HEK293 (cell line): ENCODE measurements around the gene DUSP10.

ENCODE experiments used
- CTCF ChIA-PET: fragments of 350-600 bp; formaldehyde crosslinking; extraction: SDS; loops from one replicate; lab custom pipeline; 2021; ENCODE audit warnings: antibody characterized with exemption; lab: Yijun Ruan, JAX
- POLR2A ChIA-PET: fragments of 300-600 bp; formaldehyde crosslinking; extraction: SDS; loops from one replicate; lab custom pipeline; 2020; ENCODE audit warnings: antibody characterized with exemption, inconsistent platforms; lab: Yijun Ruan, JAX
- H3K27ac ChIP-seq: fragments of 200-500 bp; sonication (Bioruptor generic); 2 replicates; pipeline ENCODE4 v1.5.1; 2014; ENCODE audit warnings: low read depth, low read length, control low read depth, inconsistent platforms; ENCODE audit errors: extremely low read depth
- H3K36me3 ChIP-seq, 2 experiments: fragments of 200-500 bp in 1 of 2; sonication (Bioruptor generic) in 1 of 2; 1 replicate in 1 of 2; 2 replicates in 1 of 2; pipeline ENCODE4 v1.5.1; 2014 to 2017; ENCODE audit warnings: inconsistent platforms in 2 of 2, low read length in 2 of 2; ENCODE audit not compliant: control insufficient read depth in 2 of 2, insufficient read depth in 1 of 2
- H3K4me1 ChIP-seq: fragments of 200-500 bp; sonication (Bioruptor generic); 2 replicates; pipeline ENCODE4 v1.5.1; 2014; ENCODE audit warnings: mild to moderate bottlenecking, low read length, inconsistent platforms; ENCODE audit not compliant: control insufficient read depth, insufficient read depth
- H3K4me3 ChIP-seq: 2 replicates; pipeline ENCODE4 v1.5.1; 2011; ENCODE audit warnings: low read depth, mild to moderate bottlenecking, control low read depth, low read length, moderate library complexity
- H3K9me3 ChIP-seq: fragments of 200-500 bp; sonication (Bioruptor generic); 2 replicates; pipeline ENCODE4 v1.5.1; 2014; ENCODE audit warnings: low read depth, low read length, inconsistent platforms; ENCODE audit not compliant: control insufficient read depth, insufficient read depth
- BCL11B ChIP-seq: fragments of 450-650 bp; formaldehyde crosslinking; IDR thresholded peaks from 2 replicates; pipeline ENCODE4 v1.5.1; 2016; ENCODE audit warnings: low read depth, missing biosample characterization, missing genetic modification characterization
- EGR2 ChIP-seq: fragments of 450-650 bp; formaldehyde crosslinking; IDR thresholded peaks from 2 replicates; pipeline ENCODE4 v1.5.1; 2016; ENCODE audit warnings: low read depth, missing biosample characterization, missing genetic modification characterization
- GFI1B ChIP-seq: fragments of 450-650 bp; formaldehyde crosslinking; IDR thresholded peaks from 2 replicates; pipeline ENCODE4 v1.5.1; 2016; ENCODE audit warnings: missing biosample characterization, missing genetic modification characterization
- GLIS2 ChIP-seq: fragments of 450-650 bp; formaldehyde crosslinking; IDR thresholded peaks from 2 replicates; pipeline ENCODE4 v1.5.1; 2016; ENCODE audit warnings: missing biosample characterization, missing genetic modification characterization
- HOXD13 ChIP-seq: sonication (generic); formaldehyde crosslinking; IDR thresholded peaks from 2 replicates; pipeline ENCODE4 v1.8.0; 2022; ENCODE audit warnings: missing genetic modification reagents, borderline replicate concordance
- KLF8 ChIP-seq: fragments of 450-650 bp; formaldehyde crosslinking; IDR thresholded peaks from 2 replicates; pipeline ENCODE4 v1.5.1; 2016; ENCODE audit warnings: missing biosample characterization, missing genetic modification characterization
- TCF7L2 ChIP-seq: IDR thresholded peaks from 2 replicates; pipeline ENCODE4 v1.6.1; 2011; ENCODE audit warnings: low read depth, mild to moderate bottlenecking, inconsistent platforms, low read length, moderate library complexity, borderline replicate concordance
- ZNF202 ChIP-seq: fragments of 450-650 bp; formaldehyde crosslinking; IDR thresholded peaks from 2 replicates; pipeline ENCODE4 v1.5.1; 2016; ENCODE audit warnings: missing biosample characterization, missing genetic modification characterization, borderline replicate concordance
- ZNF24 ChIP-seq: fragments of 450-650 bp; formaldehyde crosslinking; IDR thresholded peaks from 2 replicates; pipeline ENCODE4 v1.5.1; 2016; ENCODE audit warnings: missing biosample characterization, missing genetic modification characterization
- ZNF624 ChIP-seq: fragments of 450-650 bp; formaldehyde crosslinking; IDR thresholded peaks from 2 replicates; pipeline ENCODE4 v1.5.1; 2017; ENCODE audit warnings: missing biosample characterization, missing genetic modification characterization
- TF ChIP-seq, protein P1 (sequence below): fragments of 450-650 bp; formaldehyde crosslinking; IDR thresholded peaks from 2 replicates; pipeline ENCODE4 v1.5.1; 2016; ENCODE audit warnings: missing biosample characterization, missing genetic modification characterization
- TF ChIP-seq, protein P2 (sequence below): fragments of 450-650 bp; formaldehyde crosslinking; IDR thresholded peaks from 2 replicates; pipeline ENCODE4 v1.5.1; 2016; ENCODE audit warnings: missing biosample characterization, missing genetic modification characterization, borderline replicate concordance
- TF ChIP-seq, protein P3 (sequence below): fragments of 450-650 bp; formaldehyde crosslinking; IDR thresholded peaks from 2 replicates; pipeline ENCODE4 v1.5.1; 2016; ENCODE audit warnings: missing biosample characterization, missing genetic modification characterization
- TF ChIP-seq, protein P4 (sequence below): fragments of 450-650 bp; formaldehyde crosslinking; IDR thresholded peaks from 2 replicates; pipeline ENCODE4 v1.5.1; 2016; ENCODE audit warnings: missing biosample characterization, missing genetic modification characterization
- TF ChIP-seq, protein P5 (sequence below): fragments of 450-650 bp; formaldehyde crosslinking; IDR thresholded peaks from 2 replicates; pipeline ENCODE4 v1.5.0; 2017; ENCODE audit warnings: missing biosample characterization, missing genetic modification characterization, borderline replicate concordance
- TF ChIP-seq, protein P6 (sequence below): fragments of 450-650 bp; formaldehyde crosslinking; IDR thresholded peaks from 2 replicates; pipeline ENCODE4 v1.5.1; 2016; ENCODE audit warnings: missing biosample characterization, missing genetic modification characterization, borderline replicate concordance
- TF ChIP-seq, protein P7 (sequence below): fragments of 450-650 bp; IDR thresholded peaks from 2 replicates; pipeline ENCODE4 v1.5.1; 2018; ENCODE audit warnings: missing biosample characterization, mild to moderate bottlenecking, missing genetic modification characterization
- TF ChIP-seq, protein P8 (sequence below): fragments of 450-650 bp; formaldehyde crosslinking; optimal IDR thresholded peaks from 2 replicates; pipeline ENCODE3; 2016; ENCODE audit warnings: missing biosample characterization, mild to moderate bottlenecking, missing genetic modification characterization

The DUSP10 gene

DNA sequence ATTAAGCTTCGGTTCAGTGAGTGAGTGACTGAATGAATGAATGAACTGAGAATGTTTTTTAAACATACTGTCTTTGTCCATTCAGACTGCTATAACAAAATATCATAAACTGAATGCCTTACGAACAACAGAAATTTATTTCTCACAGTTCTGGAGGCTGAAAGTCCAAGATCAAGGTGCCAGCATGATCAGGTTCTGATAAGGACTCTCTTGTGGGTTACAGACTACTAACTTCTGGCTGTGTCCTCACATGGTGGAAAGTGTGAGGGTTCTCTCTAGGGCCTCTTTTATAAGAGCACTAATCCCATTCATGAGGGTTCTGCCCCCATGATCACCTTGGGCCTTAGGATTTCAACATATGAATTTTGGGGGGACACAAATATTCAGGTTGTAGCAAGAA lies 7.1 kb upstream of the DUSP10 start (continued):
- TF ChIP-seq, protein P1, sequence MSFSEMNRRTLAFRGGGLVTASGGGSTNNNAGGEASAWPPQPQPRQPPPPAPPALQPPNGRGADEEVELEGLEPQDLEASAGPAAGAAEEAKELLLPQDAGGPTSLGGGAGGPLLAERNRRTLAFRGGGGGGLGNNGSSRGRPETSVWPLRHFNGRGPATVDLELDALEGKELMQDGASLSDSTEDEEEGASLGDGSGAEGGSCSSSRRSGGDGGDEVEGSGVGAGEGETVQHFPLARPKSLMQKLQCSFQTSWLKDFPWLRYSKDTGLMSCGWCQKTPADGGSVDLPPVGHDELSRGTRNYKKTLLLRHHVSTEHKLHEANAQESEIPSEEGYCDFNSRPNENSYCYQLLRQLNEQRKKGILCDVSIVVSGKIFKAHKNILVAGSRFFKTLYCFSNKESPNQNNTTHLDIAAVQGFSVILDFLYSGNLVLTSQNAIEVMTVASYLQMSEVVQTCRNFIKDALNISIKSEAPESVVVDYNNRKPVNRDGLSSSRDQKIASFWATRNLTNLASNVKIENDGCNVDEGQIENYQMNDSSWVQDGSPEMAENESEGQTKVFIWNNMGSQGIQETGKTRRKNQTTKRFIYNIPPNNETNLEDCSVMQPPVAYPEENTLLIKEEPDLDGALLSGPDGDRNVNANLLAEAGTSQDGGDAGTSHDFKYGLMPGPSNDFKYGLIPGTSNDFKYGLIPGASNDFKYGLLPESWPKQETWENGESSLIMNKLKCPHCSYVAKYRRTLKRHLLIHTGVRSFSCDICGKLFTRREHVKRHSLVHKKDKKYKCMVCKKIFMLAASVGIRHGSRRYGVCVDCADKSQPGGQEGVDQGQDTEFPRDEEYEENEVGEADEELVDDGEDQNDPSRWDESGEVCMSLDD = no peak
- TF ChIP-seq BCL11B (no peak), ZNF202 (tag by site-specific recombination) (no peak)

DNA sequence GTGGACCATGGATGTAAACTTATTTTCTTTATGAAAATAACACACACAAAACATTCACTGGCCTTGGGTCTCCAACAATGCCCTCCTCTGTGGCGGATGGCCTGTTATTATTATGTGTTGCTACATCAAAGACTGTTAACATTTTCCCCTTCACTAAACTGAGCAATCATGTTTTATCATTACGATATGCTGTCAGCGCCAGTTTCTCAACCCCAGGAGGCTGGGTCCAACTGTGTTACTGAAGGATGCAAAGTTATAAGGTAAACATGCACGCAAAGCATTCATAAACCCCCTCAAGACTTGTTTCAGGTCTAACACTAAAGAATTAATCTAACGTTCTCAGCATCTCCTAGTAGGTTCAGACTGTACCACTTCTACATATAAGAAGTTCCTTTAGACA lies 6.0 kb upstream of the DUSP10 start:
- CTCF ChIA-PET = no interaction called here
- no peak overlapping the region for H3K27ac ChIP-seq
- H3K36me3 ChIP-seq = no peaks in the 10 kb centered on the region
- POLR2A ChIA-PET = no interaction called here
- peaks cover 5% of the 10 kb centered on the region for H3K4me1 ChIP-seq
- H3K9me3 ChIP-seq = no peaks in the 10 kb centered on the region
- no peak overlapping the region for H3K4me3 ChIP-seq
- TF ChIP-seq, protein P2, sequence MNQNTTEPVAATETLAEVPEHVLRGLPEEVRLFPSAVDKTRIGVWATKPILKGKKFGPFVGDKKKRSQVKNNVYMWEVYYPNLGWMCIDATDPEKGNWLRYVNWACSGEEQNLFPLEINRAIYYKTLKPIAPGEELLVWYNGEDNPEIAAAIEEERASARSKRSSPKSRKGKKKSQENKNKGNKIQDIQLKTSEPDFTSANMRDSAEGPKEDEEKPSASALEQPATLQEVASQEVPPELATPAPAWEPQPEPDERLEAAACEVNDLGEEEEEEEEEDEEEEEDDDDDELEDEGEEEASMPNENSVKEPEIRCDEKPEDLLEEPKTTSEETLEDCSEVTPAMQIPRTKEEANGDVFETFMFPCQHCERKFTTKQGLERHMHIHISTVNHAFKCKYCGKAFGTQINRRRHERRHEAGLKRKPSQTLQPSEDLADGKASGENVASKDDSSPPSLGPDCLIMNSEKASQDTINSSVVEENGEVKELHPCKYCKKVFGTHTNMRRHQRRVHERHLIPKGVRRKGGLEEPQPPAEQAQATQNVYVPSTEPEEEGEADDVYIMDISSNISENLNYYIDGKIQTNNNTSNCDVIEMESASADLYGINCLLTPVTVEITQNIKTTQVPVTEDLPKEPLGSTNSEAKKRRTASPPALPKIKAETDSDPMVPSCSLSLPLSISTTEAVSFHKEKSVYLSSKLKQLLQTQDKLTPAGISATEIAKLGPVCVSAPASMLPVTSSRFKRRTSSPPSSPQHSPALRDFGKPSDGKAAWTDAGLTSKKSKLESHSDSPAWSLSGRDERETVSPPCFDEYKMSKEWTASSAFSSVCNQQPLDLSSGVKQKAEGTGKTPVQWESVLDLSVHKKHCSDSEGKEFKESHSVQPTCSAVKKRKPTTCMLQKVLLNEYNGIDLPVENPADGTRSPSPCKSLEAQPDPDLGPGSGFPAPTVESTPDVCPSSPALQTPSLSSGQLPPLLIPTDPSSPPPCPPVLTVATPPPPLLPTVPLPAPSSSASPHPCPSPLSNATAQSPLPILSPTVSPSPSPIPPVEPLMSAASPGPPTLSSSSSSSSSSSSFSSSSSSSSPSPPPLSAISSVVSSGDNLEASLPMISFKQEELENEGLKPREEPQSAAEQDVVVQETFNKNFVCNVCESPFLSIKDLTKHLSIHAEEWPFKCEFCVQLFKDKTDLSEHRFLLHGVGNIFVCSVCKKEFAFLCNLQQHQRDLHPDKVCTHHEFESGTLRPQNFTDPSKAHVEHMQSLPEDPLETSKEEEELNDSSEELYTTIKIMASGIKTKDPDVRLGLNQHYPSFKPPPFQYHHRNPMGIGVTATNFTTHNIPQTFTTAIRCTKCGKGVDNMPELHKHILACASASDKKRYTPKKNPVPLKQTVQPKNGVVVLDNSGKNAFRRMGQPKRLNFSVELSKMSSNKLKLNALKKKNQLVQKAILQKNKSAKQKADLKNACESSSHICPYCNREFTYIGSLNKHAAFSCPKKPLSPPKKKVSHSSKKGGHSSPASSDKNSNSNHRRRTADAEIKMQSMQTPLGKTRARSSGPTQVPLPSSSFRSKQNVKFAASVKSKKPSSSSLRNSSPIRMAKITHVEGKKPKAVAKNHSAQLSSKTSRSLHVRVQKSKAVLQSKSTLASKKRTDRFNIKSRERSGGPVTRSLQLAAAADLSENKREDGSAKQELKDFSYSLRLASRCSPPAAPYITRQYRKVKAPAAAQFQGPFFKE (tag by site-specific recombination) = no peak
- TF ChIP-seq, protein P3, sequence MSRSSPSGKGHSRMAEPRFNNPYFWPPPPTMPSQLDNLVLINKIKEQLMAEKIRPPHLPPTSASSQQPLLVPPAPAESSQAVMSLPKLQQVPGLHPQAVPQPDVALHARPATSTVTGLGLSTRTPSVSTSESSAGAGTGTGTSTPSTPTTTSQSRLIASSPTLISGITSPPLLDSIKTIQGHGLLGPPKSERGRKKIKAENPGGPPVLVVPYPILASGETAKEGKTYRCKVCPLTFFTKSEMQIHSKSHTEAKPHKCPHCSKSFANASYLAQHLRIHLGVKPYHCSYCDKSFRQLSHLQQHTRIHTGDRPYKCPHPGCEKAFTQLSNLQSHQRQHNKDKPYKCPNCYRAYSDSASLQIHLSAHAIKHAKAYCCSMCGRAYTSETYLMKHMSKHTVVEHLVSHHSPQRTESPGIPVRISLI (tag by site-specific recombination) = no peak
- no peak for TF ChIP-seq GFI1B (tag by site-specific recombination)
- no peak for TF ChIP-seq HOXD13
- no peak for TF ChIP-seq KLF8 (tag by site-specific recombination)
- TF ChIP-seq, protein P4, sequence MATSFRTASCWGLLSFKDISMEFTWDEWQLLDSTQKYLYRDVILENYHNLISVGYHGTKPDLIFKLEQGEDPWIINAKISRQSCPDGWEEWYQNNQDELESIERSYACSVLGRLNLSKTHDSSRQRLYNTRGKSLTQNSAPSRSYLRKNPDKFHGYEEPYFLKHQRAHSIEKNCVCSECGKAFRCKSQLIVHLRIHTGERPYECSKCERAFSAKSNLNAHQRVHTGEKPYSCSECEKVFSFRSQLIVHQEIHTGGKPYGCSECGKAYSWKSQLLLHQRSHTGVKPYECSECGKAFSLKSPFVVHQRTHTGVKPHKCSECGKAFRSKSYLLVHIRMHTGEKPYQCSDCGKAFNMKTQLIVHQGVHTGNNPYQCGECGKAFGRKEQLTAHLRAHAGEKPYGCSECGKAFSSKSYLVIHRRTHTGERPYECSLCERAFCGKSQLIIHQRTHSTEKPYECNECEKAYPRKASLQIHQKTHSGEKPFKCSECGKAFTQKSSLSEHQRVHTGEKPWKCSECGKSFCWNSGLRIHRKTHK = no peak
- no peak for TF ChIP-seq ZNF624
- TF ChIP-seq, protein P5, sequence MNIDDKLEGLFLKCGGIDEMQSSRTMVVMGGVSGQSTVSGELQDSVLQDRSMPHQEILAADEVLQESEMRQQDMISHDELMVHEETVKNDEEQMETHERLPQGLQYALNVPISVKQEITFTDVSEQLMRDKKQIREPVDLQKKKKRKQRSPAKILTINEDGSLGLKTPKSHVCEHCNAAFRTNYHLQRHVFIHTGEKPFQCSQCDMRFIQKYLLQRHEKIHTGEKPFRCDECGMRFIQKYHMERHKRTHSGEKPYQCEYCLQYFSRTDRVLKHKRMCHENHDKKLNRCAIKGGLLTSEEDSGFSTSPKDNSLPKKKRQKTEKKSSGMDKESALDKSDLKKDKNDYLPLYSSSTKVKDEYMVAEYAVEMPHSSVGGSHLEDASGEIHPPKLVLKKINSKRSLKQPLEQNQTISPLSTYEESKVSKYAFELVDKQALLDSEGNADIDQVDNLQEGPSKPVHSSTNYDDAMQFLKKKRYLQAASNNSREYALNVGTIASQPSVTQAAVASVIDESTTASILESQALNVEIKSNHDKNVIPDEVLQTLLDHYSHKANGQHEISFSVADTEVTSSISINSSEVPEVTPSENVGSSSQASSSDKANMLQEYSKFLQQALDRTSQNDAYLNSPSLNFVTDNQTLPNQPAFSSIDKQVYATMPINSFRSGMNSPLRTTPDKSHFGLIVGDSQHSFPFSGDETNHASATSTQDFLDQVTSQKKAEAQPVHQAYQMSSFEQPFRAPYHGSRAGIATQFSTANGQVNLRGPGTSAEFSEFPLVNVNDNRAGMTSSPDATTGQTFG = no peak
- TF ChIP-seq, protein P6, sequence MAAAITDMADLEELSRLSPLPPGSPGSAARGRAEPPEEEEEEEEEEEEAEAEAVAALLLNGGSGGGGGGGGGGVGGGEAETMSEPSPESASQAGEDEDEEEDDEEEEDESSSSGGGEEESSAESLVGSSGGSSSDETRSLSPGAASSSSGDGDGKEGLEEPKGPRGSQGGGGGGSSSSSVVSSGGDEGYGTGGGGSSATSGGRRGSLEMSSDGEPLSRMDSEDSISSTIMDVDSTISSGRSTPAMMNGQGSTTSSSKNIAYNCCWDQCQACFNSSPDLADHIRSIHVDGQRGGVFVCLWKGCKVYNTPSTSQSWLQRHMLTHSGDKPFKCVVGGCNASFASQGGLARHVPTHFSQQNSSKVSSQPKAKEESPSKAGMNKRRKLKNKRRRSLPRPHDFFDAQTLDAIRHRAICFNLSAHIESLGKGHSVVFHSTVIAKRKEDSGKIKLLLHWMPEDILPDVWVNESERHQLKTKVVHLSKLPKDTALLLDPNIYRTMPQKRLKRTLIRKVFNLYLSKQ (tag by site-specific recombination) = no peak
- TF ChIP-seq ZNF24 (tag by site-specific recombination) = no peak
- TF ChIP-seq, protein P7, sequence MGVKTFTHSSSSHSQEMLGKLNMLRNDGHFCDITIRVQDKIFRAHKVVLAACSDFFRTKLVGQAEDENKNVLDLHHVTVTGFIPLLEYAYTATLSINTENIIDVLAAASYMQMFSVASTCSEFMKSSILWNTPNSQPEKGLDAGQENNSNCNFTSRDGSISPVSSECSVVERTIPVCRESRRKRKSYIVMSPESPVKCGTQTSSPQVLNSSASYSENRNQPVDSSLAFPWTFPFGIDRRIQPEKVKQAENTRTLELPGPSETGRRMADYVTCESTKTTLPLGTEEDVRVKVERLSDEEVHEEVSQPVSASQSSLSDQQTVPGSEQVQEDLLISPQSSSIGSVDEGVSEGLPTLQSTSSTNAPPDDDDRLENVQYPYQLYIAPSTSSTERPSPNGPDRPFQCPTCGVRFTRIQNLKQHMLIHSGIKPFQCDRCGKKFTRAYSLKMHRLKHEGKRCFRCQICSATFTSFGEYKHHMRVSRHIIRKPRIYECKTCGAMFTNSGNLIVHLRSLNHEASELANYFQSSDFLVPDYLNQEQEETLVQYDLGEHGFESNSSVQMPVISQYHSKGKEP (tag by site-specific recombination) = no peak
- TF ChIP-seq GLIS2 (tag by site-specific recombination) = no peak
- TF ChIP-seq, protein P8, sequence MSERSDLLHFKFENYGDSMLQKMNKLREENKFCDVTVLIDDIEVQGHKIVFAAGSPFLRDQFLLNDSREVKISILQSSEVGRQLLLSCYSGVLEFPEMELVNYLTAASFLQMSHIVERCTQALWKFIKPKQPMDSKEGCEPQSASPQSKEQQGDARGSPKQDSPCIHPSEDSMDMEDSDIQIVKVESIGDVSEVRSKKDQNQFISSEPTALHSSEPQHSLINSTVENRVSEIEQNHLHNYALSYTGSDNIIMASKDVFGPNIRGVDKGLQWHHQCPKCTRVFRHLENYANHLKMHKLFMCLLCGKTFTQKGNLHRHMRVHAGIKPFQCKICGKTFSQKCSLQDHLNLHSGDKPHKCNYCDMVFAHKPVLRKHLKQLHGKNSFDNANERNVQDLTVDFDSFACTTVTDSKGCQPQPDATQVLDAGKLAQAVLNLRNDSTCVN (tag by site-specific recombination) = no peak
- no peak for TF ChIP-seq EGR2 (tag by site-specific recombination)
- TF ChIP-seq TCF7L2 = 0 out of 2 replicates have a peak, but pooled peaks have one; percentile 65
